HEK293 (cell line): Measurements from ENCODE around the gene CHRNE.

ENCODE experiments used
- CTCF ChIA-PET: fragments of 350-600 bp; formaldehyde crosslinking; extraction: SDS; loops from one replicate; lab custom pipeline; 2021; ENCODE audit warnings: antibody characterized with exemption; lab: Yijun Ruan, JAX
- POLR2A ChIA-PET: fragments of 300-600 bp; formaldehyde crosslinking; extraction: SDS; loops from one replicate; lab custom pipeline; 2020; ENCODE audit warnings: antibody characterized with exemption, inconsistent platforms; lab: Yijun Ruan, JAX
- H3K27ac ChIP-seq: fragments of 200-500 bp; sonication (Bioruptor generic); 2 replicates; pipeline ENCODE4 v1.5.1; 2014; ENCODE audit warnings: low read depth, low read length, control low read depth, inconsistent platforms; ENCODE audit errors: extremely low read depth
- H3K36me3 ChIP-seq, 2 experiments: fragments of 200-500 bp in 1 of 2; sonication (Bioruptor generic) in 1 of 2; 1 replicate in 1 of 2; 2 replicates in 1 of 2; pipeline ENCODE4 v1.5.1; 2014 to 2017; ENCODE audit warnings: inconsistent platforms in 2 of 2, low read length in 2 of 2; ENCODE audit not compliant: control insufficient read depth in 2 of 2, insufficient read depth in 1 of 2
- H3K4me1 ChIP-seq: fragments of 200-500 bp; sonication (Bioruptor generic); 2 replicates; pipeline ENCODE4 v1.5.1; 2014; ENCODE audit warnings: mild to moderate bottlenecking, low read length, inconsistent platforms; ENCODE audit not compliant: control insufficient read depth, insufficient read depth
- H3K4me3 ChIP-seq: 2 replicates; pipeline ENCODE4 v1.5.1; 2011; ENCODE audit warnings: low read depth, mild to moderate bottlenecking, control low read depth, low read length, moderate library complexity
- H3K9me3 ChIP-seq: fragments of 200-500 bp; sonication (Bioruptor generic); 2 replicates; pipeline ENCODE4 v1.5.1; 2014; ENCODE audit warnings: low read depth, low read length, inconsistent platforms; ENCODE audit not compliant: control insufficient read depth, insufficient read depth
- KLF16 ChIP-seq: fragments of 450-650 bp; formaldehyde crosslinking; IDR thresholded peaks from 2 replicates; pipeline ENCODE4 v1.5.1; 2017; ENCODE audit warnings: missing biosample characterization, missing genetic modification characterization
- KLF7 ChIP-seq: fragments of 450-650 bp; formaldehyde crosslinking; IDR thresholded peaks from 2 replicates; pipeline ENCODE4 v1.5.1; 2016; ENCODE audit warnings: missing biosample characterization, missing genetic modification characterization, borderline replicate concordance
- PRDM1 ChIP-seq: fragments of 450-650 bp; formaldehyde crosslinking; IDR thresholded peaks from 2 replicates; pipeline ENCODE4; 2016; ENCODE audit warnings: missing biosample characterization, missing genetic modification characterization
- SP3 ChIP-seq: fragments of 450-650 bp; formaldehyde crosslinking; IDR thresholded peaks from 2 replicates; pipeline ENCODE4 v1.5.1; 2016; ENCODE audit warnings: missing biosample characterization, missing genetic modification characterization
- SP7 ChIP-seq: fragments of 450-650 bp; formaldehyde crosslinking; IDR thresholded peaks from 2 replicates; pipeline ENCODE4 v1.5.1; 2016; ENCODE audit warnings: missing biosample characterization, missing genetic modification characterization
- ZBTB49 ChIP-seq: fragments of 450-650 bp; formaldehyde crosslinking; IDR thresholded peaks from 2 replicates; pipeline ENCODE4 v1.5.1; 2016; ENCODE audit warnings: missing biosample characterization, missing genetic modification characterization, low read depth
- ZBTB6 ChIP-seq: fragments of 450-650 bp; formaldehyde crosslinking; IDR thresholded peaks from 2 replicates; pipeline ENCODE4 v1.5.1; 2017; ENCODE audit warnings: missing biosample characterization, missing genetic modification characterization
- ZNF132 ChIP-seq: fragments of 450-650 bp; formaldehyde crosslinking; IDR thresholded peaks from 2 replicates; pipeline ENCODE4 v1.5.1; 2017; ENCODE audit warnings: missing biosample characterization, missing genetic modification characterization, borderline replicate concordance
- ZNF19 ChIP-seq: fragments of 450-650 bp; formaldehyde crosslinking; IDR thresholded peaks from 2 replicates; pipeline ENCODE4; 2016; ENCODE audit warnings: missing biosample characterization, missing genetic modification characterization, low read depth
- ZNF223 ChIP-seq: fragments of 450-650 bp; formaldehyde crosslinking; IDR thresholded peaks from 2 replicates; pipeline ENCODE4 v1.5.1; 2016; ENCODE audit warnings: missing biosample characterization, missing genetic modification characterization
- ZNF324 ChIP-seq: fragments of 450-650 bp; formaldehyde crosslinking; IDR thresholded peaks from 2 replicates; pipeline ENCODE4 v1.5.1; 2016; ENCODE audit warnings: missing biosample characterization, missing genetic modification characterization
- ZNF341 ChIP-seq: fragments of 450-650 bp; formaldehyde crosslinking; IDR thresholded peaks from 2 replicates; pipeline ENCODE4; 2016; ENCODE audit warnings: low read depth, missing biosample characterization, missing genetic modification characterization
- ZNF354C ChIP-seq: fragments of 450-650 bp; formaldehyde crosslinking; IDR thresholded peaks from 2 replicates; pipeline ENCODE4 v1.5.1; 2016; ENCODE audit warnings: missing biosample characterization, missing genetic modification characterization, low read depth, borderline replicate concordance
- ZNF423 ChIP-seq: fragments of 450-650 bp; formaldehyde crosslinking; IDR thresholded peaks from 2 replicates; pipeline ENCODE4 v1.5.1; 2016; ENCODE audit warnings: missing biosample characterization, missing genetic modification characterization
- ZNF433 ChIP-seq: fragments of 450-650 bp; formaldehyde crosslinking; IDR thresholded peaks from 2 replicates; pipeline ENCODE4 v1.5.1; 2016; ENCODE audit warnings: missing biosample characterization, missing genetic modification characterization, low read depth
- ZNF560 ChIP-seq: fragments of 450-650 bp; formaldehyde crosslinking; IDR thresholded peaks from 2 replicates; pipeline ENCODE4 v1.5.1; 2017; ENCODE audit warnings: missing biosample characterization, missing genetic modification characterization, borderline replicate concordance
- ZNF561 ChIP-seq: fragments of 450-650 bp; IDR thresholded peaks from 2 replicates; pipeline ENCODE4 v1.5.1; 2018; ENCODE audit warnings: missing biosample characterization, missing genetic modification characterization, borderline replicate concordance
- ZNF610 ChIP-seq: fragments of 450-650 bp; formaldehyde crosslinking; IDR thresholded peaks from 2 replicates; pipeline ENCODE4 v1.5.1; 2016; ENCODE audit warnings: missing biosample characterization, missing genetic modification characterization, borderline replicate concordance
- ZNF747 ChIP-seq: fragments of 450-650 bp; formaldehyde crosslinking; IDR thresholded peaks from 2 replicates; pipeline ENCODE4 v1.5.1; 2016; ENCODE audit warnings: missing biosample characterization, missing genetic modification characterization
- ZSCAN30 ChIP-seq: fragments of 450-650 bp; IDR thresholded peaks from 2 replicates; pipeline ENCODE4 v1.5.1; 2018; ENCODE audit warnings: missing biosample characterization, mild to moderate bottlenecking, missing genetic modification characterization, moderate library complexity
- TF ChIP-seq, protein P1 (sequence below): fragments of 450-650 bp; formaldehyde crosslinking; IDR thresholded peaks from 2 replicates; pipeline ENCODE4 v1.5.1; 2017; ENCODE audit warnings: missing biosample characterization, mild to moderate bottlenecking, missing genetic modification characterization, moderate library complexity
- TF ChIP-seq, protein P2 (sequence below): fragments of 450-650 bp; IDR thresholded peaks from 2 replicates; pipeline ENCODE4 v1.5.1; 2018; ENCODE audit warnings: missing biosample characterization, mild to moderate bottlenecking, missing genetic modification characterization
- TF ChIP-seq, protein P3 (sequence below): fragments of 450-650 bp; formaldehyde crosslinking; conservative IDR thresholded peaks from 2 replicates; pipeline ENCODE4 v1.5.1; 2016; ENCODE audit warnings: low read depth, missing biosample characterization, missing genetic modification characterization
- TF ChIP-seq, protein P4 (sequence below): fragments of 450-650 bp; formaldehyde crosslinking; IDR thresholded peaks from 2 replicates; pipeline ENCODE4 v1.5.1; 2016; ENCODE audit warnings: missing biosample characterization, missing genetic modification characterization

CHRNE gene

DNA sequence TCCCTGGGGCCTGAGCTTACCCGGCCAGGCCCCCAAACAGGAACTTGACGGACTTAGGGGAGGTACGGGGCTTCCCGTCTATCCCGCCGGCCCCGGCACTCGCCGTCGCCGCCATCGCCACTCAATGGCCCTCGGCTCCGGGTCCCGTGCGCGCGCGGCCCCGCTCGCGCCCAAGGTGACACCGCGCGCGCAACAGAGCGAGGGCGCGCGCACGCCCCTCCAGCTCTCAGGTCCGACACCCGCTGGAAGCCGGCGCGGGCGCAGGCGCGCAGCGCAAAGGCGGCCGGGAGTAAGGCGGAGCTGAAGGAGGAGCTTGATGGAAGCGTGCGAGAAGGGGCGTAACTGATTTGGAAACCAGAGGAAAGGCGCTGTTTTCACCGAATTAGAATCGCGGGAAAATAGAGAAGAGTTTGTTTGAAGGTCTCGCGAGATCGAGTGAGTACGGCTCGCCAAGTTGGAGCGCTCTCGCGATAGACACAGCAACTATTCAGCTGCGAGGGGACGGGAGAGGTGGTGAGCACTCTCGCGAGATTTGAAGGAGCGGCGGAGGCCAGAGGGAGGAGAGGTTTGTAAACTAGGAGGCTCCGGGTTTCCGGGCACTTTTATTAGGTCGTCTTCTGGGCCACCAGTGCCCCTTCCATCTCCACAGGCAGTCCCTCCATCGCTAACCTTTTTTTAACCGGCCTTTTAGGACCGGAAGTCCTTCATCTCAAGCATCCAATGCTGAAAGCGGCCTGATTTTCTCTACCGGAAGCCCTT lies 37.1 kb upstream of the CHRNE start, which contains the start of the genes RNF167 and SLC25A11:
TSS of gene RNF167 (plus strand) at position 473 of the 759 bp plus-strand sequence. CDS start 642 bp downstream, outside the sequence.
TSS of gene SLC25A11 (minus strand) at position 251 of the 759 bp plus-strand sequence. CDS start at position 115, 136 bp downstream.
- no peaks in the 10 kb centered on the region for H3K9me3 ChIP-seq
- H3K36me3 ChIP-seq, result peaks cover 42 to 73% of the 10 kb centered on the region in 2 experiments
- ChIA-PET CTCF (interaction anchor here (0.5 to 3.0 kb wide), 15 partner anchors 8 to 1060 kb away, joined by 3 to 20 read pairs (median 3); partner anchors contain the start of genes CHRNE and PFN1), POLR2A (interaction anchor here (0.5 to 3.4 kb wide), 29 partner anchors 10 to 896 kb away, joined by 3 to 109 read pairs (median 4); partner anchors contain the start of genes CAMTA2, CHRNE, ENO3 and INCA1)
- H3K4me1 ChIP-seq, result peaks cover 9% of the 10 kb centered on the region
- H3K27ac ChIP-seq, result peak within 1 kb of the TSS; percentile 93
- peak within 1 kb of the TSS; percentile 87 for H3K4me3 ChIP-seq
- peak; percentile 72; the same call in 1 of the 2 replicates for TF ChIP-seq ZNF324 (tag by site-specific recombination)
- TF ChIP-seq ZBTB6 (tag by site-specific recombination), result 0 out of 2 replicates have a peak, but pooled peaks have one; percentile 68
- TF ChIP-seq ZNF423 (tag by site-specific recombination), result no peak
- peak; percentile 98 for TF ChIP-seq PRDM1 (tag by site-specific recombination)
- peak; percentile 98 for TF ChIP-seq KLF16 (tag by site-specific recombination)
- peak; percentile 82; the same call in 1 of the 2 replicates for TF ChIP-seq ZNF561 (tag by site-specific recombination)
- TF ChIP-seq ZBTB49 (tag by site-specific recombination), result no peak
- TF ChIP-seq KLF7 (tag by site-specific recombination), result peak; percentile 68; the same call in 1 of the 2 replicates
- TF ChIP-seq, protein P1, sequence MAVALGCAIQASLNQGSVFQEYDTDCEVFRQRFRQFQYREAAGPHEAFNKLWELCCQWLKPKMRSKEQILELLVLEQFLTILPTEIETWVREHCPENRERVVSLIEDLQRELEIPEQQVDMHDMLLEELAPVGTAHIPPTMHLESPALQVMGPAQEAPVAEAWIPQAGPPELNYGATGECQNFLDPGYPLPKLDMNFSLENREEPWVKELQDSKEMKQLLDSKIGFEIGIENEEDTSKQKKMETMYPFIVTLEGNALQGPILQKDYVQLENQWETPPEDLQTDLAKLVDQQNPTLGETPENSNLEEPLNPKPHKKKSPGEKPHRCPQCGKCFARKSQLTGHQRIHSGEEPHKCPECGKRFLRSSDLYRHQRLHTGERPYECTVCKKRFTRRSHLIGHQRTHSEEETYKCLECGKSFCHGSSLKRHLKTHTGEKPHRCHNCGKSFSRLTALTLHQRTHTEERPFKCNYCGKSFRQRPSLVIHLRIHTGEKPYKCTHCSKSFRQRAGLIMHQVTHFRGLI (tag by site-specific recombination), result 0 out of 2 replicates have a peak, but pooled peaks have one; percentile 13
- TF ChIP-seq ZNF354C, result no peak
- TF ChIP-seq, protein P2, sequence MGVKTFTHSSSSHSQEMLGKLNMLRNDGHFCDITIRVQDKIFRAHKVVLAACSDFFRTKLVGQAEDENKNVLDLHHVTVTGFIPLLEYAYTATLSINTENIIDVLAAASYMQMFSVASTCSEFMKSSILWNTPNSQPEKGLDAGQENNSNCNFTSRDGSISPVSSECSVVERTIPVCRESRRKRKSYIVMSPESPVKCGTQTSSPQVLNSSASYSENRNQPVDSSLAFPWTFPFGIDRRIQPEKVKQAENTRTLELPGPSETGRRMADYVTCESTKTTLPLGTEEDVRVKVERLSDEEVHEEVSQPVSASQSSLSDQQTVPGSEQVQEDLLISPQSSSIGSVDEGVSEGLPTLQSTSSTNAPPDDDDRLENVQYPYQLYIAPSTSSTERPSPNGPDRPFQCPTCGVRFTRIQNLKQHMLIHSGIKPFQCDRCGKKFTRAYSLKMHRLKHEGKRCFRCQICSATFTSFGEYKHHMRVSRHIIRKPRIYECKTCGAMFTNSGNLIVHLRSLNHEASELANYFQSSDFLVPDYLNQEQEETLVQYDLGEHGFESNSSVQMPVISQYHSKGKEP (tag by site-specific recombination), result peak; percentile 32; the same call in 1 of the 2 replicates
- TF ChIP-seq SP3 (tag by site-specific recombination), result peak; percentile 94
- peak; percentile 80 for TF ChIP-seq ZSCAN30 (tag by site-specific recombination)
- no peak for TF ChIP-seq ZNF433 (tag by site-specific recombination)
- peak; percentile 70; the same call in 1 of the 2 replicates for TF ChIP-seq ZNF610 (tag by site-specific recombination)
- TF ChIP-seq ZNF132, result no peak
- TF ChIP-seq, protein P3, sequence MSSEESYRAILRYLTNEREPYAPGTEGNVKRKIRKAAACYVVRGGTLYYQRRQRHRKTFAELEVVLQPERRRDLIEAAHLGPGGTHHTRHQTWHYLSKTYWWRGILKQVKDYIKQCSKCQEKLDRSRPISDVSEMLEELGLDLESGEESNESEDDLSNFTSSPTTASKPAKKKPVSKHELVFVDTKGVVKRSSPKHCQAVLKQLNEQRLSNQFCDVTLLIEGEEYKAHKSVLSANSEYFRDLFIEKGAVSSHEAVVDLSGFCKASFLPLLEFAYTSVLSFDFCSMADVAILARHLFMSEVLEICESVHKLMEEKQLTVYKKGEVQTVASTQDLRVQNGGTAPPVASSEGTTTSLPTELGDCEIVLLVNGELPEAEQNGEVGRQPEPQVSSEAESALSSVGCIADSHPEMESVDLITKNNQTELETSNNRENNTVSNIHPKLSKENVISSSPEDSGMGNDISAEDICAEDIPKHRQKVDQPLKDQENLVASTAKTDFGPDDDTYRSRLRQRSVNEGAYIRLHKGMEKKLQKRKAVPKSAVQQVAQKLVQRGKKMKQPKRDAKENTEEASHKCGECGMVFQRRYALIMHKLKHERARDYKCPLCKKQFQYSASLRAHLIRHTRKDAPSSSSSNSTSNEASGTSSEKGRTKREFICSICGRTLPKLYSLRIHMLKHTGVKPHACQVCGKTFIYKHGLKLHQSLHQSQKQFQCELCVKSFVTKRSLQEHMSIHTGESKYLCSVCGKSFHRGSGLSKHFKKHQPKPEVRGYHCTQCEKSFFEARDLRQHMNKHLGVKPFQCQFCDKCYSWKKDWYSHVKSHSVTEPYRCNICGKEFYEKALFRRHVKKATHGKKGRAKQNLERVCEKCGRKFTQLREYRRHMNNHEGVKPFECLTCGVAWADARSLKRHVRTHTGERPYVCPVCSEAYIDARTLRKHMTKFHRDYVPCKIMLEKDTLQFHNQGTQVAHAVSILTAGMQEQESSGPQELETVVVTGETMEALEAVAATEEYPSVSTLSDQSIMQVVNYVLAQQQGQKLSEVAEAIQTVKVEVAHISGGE (tag by site-specific recombination), result no peak
- TF ChIP-seq ZNF747 (tag by site-specific recombination), result no peak
- no peak for TF ChIP-seq ZNF560 (tag by site-specific recombination)
- TF ChIP-seq SP7 (tag by site-specific recombination), result peak; percentile 32; the same call in 1 of the 2 replicates
- TF ChIP-seq ZNF19 (tag by site-specific recombination), result no peak
- peak; percentile 71 for TF ChIP-seq ZNF341 (tag by site-specific recombination)
- TF ChIP-seq ZNF223 (tag by site-specific recombination), result no peak
- TF ChIP-seq, protein P4, sequence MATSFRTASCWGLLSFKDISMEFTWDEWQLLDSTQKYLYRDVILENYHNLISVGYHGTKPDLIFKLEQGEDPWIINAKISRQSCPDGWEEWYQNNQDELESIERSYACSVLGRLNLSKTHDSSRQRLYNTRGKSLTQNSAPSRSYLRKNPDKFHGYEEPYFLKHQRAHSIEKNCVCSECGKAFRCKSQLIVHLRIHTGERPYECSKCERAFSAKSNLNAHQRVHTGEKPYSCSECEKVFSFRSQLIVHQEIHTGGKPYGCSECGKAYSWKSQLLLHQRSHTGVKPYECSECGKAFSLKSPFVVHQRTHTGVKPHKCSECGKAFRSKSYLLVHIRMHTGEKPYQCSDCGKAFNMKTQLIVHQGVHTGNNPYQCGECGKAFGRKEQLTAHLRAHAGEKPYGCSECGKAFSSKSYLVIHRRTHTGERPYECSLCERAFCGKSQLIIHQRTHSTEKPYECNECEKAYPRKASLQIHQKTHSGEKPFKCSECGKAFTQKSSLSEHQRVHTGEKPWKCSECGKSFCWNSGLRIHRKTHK (tag by site-specific recombination), result no peak
